ENCODE results near the gene SCD.

GRCh38 chr10:100392686-100393003 is 45.6 kb downstream of the SCD start:
- TF ChIP-seq CTCF (IDR thresholded peaks at IDR 0.05) = no peak
- TF ChIP-seq POLR2A (IDR thresholded peaks at IDR 0.05) = no peak

All from adrenal gland (tissue), 5 donors.